GM23338 (cell line): ENCODE results near the gene CEP19. TPM values are rescaled to one million over a fixed set of nuclear protein-coding genes. Genes with fewer than 3 reads are reported as not detected.

Source experiments
- CREB1 ChIP-seq: fragments of 250-450 bp; sonication (Bioruptor Pico); IDR thresholded peaks from 2 replicates; pipeline ENCODE4 v1.5.0; 2020; ENCODE audit warnings: low read depth, mild to moderate bottlenecking, moderate library complexity
- EZH2 ChIP-seq: fragments of 200-600 bp; sonication (generic); IDR thresholded peaks from one replicate; pipeline ENCODE4 v1.8.0; 2017; ENCODE audit warnings: antibody characterized with exemption, mild to moderate bottlenecking, low read depth; ENCODE audit not compliant: unreplicated experiment
- EZH2phosphoT487 ChIP-seq: fragments of 200-600 bp; sonication (generic); IDR thresholded peaks from one replicate; pipeline ENCODE4 v1.8.1; 2018; ENCODE audit warnings: antibody characterized with exemption; ENCODE audit not compliant: unreplicated experiment
- ZNF114 ChIP-seq: fragments of 250-450 bp; sonication (Bioruptor Pico); IDR thresholded peaks from 2 replicates; pipeline ENCODE4 v1.5.0; 2020; ENCODE audit warnings: mild to moderate bottlenecking, moderate library complexity
- polyA plus RNA-seq: library from polyadenylated mRNA; unstranded; fragments of >200 nt; fragmentation: Nextera tagmentation; extraction: Ambion mirVana; gene quantifications from 2 replicates; pipeline ENCODE4 v1.2.1, GENCODE V29; 2016
- small RNA-seq: library from RNA; depleted of rRNA; stranded (forward); fragments of <200 nt; gene quantifications from one replicate; pipeline ENCODE3, GENCODE V24; 2014; ENCODE audit warnings: low replicate concordance
- total RNA-seq: library from RNA; depleted of rRNA; stranded (reverse); fragments of >200 nt; shearing (Covaris generic); gene quantifications from 2 replicates; pipeline ENCODE4 v1.2.3, GENCODE V29; 2014; rRNA removed
- TF ChIP-seq, protein P1 (sequence below), 2 experiments: fragments of 200-600 bp in 1 of 2; sonication (generic) in 1 of 2; conservative IDR thresholded peaks; 2 replicates each; pipeline versions ENCODE4 v1.5.1 to v1.6.1; 2016 to 2017; ENCODE audit warnings: antibody characterized with exemption in 2 of 2, low read depth in 2 of 2, mild to moderate bottlenecking in 2 of 2, moderate library complexity in 1 of 2
- TF ChIP-seq, protein P2 (sequence below): IDR thresholded peaks from 2 replicates; pipeline ENCODE4 v1.6.1; 2016; ENCODE audit warnings: antibody characterized with exemption

The CEP19 gene
- total and polyA plus RNA-seq, 2 experiments from 2014 or later, result 1.6 to 2.5 TPM

DNA sequence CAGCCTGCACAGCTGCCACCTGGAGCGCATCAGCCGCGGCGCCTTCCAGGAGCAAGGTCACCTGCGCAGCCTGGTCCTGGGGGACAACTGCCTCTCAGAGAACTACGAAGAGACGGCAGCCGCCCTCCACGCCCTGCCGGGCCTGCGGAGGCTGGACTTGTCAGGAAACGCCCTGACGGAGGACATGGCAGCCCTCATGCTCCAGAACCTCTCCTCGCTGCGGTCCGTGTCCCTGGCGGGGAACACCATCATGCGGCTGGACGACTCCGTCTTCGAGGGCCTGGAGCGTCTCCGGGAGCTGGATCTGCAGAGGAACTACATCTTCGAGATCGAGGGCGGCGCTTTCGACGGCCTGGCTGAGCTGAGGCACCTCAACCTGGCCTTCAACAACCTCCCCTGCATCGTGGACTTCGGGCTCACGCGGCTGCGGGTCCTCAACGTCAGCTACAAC is 52.1 kb downstream of the CEP19 start (continued):
- TF ChIP-seq, protein P1, sequence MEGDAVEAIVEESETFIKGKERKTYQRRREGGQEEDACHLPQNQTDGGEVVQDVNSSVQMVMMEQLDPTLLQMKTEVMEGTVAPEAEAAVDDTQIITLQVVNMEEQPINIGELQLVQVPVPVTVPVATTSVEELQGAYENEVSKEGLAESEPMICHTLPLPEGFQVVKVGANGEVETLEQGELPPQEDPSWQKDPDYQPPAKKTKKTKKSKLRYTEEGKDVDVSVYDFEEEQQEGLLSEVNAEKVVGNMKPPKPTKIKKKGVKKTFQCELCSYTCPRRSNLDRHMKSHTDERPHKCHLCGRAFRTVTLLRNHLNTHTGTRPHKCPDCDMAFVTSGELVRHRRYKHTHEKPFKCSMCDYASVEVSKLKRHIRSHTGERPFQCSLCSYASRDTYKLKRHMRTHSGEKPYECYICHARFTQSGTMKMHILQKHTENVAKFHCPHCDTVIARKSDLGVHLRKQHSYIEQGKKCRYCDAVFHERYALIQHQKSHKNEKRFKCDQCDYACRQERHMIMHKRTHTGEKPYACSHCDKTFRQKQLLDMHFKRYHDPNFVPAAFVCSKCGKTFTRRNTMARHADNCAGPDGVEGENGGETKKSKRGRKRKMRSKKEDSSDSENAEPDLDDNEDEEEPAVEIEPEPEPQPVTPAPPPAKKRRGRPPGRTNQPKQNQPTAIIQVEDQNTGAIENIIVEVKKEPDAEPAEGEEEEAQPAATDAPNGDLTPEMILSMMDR (conservative IDR thresholded peaks at IDR 0.05; ENCODE audit: low read depth in 2 of 2), result no peak
- TF ChIP-seq CREB1 (CRISPR knock-in tag) (no peak), EZH2 (no peak), ZNF114 (no peak), EZH2phosphoT487 (no peak)
- TF ChIP-seq, protein P2, sequence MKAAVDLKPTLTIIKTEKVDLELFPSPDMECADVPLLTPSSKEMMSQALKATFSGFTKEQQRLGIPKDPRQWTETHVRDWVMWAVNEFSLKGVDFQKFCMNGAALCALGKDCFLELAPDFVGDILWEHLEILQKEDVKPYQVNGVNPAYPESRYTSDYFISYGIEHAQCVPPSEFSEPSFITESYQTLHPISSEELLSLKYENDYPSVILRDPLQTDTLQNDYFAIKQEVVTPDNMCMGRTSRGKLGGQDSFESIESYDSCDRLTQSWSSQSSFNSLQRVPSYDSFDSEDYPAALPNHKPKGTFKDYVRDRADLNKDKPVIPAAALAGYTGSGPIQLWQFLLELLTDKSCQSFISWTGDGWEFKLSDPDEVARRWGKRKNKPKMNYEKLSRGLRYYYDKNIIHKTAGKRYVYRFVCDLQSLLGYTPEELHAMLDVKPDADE, result no peak

Small RNAs within 50 kb of the gene (small RNA-seq; reads per million reads assigned to genes)
- not detected for gene RNU4-89P
- gene RNU6-646P, result not detected

Other genes starting within 250 kb of the CEP19 start
- gene RNF168, start 208.5 kb downstream of the CEP19 start, total RNA-seq, result 51.0 and 53.0 TPM in 2 replicates
- 29.5 and 33.0 TPM in 2 replicates for gene RNF168, start 208.5 kb downstream of the CEP19 start, polyA plus RNA-seq
- not detected in 2 replicates for gene SMCO1, start 196.9 kb downstream of the CEP19 start, total RNA-seq
- gene SMCO1, start 196.9 kb downstream of the CEP19 start, polyA plus RNA-seq, result not detected in 2 replicates
- gene WDR53, start 143.7 kb downstream of the CEP19 start, total RNA-seq, result 1.6 and 6.8 TPM in 2 replicates
- 26.7 and 29.7 TPM in 2 replicates for gene WDR53, start 143.7 kb downstream of the CEP19 start, polyA plus RNA-seq
- gene FBXO45, start 143.6 kb downstream of the CEP19 start, total RNA-seq, result 23.7 and 25.3 TPM in 2 replicates
- 10.3 and 11.5 TPM in 2 replicates for gene FBXO45, start 143.6 kb downstream of the CEP19 start, polyA plus RNA-seq
- gene NRROS, start 72.6 kb downstream of the CEP19 start, total RNA-seq, result 5.9 and 8.5 TPM in 2 replicates
- 1.2 and 2.3 TPM in 2 replicates for gene NRROS, start 72.6 kb downstream of the CEP19 start, polyA plus RNA-seq
- 14.5 and 24.4 TPM in 2 replicates for gene PIGX, start 127 bp upstream of the CEP19 start, total RNA-seq
- 13.0 and 13.4 TPM in 2 replicates for gene PIGX, start 127 bp upstream of the CEP19 start, polyA plus RNA-seq
- gene PAK2, start 27.6 kb upstream of the CEP19 start, total RNA-seq, result 49.4 and 56.0 TPM in 2 replicates
- 24.3 and 25.5 TPM in 2 replicates for gene PAK2, start 27.6 kb upstream of the CEP19 start, polyA plus RNA-seq
- gene SENP5, start 155.7 kb upstream of the CEP19 start, total RNA-seq, result 34.3 and 44.0 TPM in 2 replicates
- gene SENP5, start 155.7 kb upstream of the CEP19 start, polyA plus RNA-seq, result 8.3 and 12.2 TPM in 2 replicates
- 72.7 and 78.4 TPM in 2 replicates for gene NCBP2, start 230.3 kb upstream of the CEP19 start, total RNA-seq
- 83.8 and 98.9 TPM in 2 replicates for gene NCBP2, start 230.3 kb upstream of the CEP19 start, polyA plus RNA-seq